Choroid plexus epithelial cell (primary cell): ENCODE measurements around the gene TMED1.
A peak's percentile ranks its signal among the peaks of the same experiment; 100 is the strongest.

Source experiments
- DNase-seq: peaks from one replicate; pipeline ENCODE4 v3.0.0-alpha.2; 2010; ENCODE audit warnings: low read depth
- H3K4me3 ChIP-seq: 2 replicates; pipeline ENCODE4 v1.5.1; 2011; ENCODE audit warnings: low read depth, mild to moderate bottlenecking, control low read depth, low read length, moderate library complexity
- TF ChIP-seq, protein P1 (sequence below): conservative IDR thresholded peaks from 2 replicates; pipeline ENCODE4 v1.5.1; 2011; ENCODE audit warnings: low read depth, mild to moderate bottlenecking, control low read depth, inconsistent platforms, low read length, moderate library complexity

The TMED1 gene

DNA sequence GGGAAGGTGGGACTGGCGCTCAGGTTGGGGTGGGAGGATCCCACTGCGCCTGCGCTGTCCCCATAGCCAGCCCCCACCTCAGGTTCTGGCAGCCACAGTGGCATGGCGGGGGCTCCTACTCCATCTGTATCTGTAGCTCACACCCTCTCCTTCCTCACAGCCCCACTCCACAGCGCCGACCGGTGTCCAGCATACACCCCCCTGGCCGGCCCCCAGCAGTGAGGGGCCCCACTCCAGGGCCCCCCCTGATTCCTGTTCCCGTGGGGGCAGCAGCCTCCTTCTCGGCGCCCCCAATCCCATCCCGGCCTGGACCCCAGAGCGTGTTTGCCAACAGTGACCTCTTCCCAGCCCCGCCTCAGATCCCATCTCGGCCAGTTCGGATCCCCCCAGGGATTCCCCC lies 6.0 kb downstream of the TMED1 start:
- H3K4me3 ChIP-seq, result no peak overlapping the region
- TF ChIP-seq, protein P1, sequence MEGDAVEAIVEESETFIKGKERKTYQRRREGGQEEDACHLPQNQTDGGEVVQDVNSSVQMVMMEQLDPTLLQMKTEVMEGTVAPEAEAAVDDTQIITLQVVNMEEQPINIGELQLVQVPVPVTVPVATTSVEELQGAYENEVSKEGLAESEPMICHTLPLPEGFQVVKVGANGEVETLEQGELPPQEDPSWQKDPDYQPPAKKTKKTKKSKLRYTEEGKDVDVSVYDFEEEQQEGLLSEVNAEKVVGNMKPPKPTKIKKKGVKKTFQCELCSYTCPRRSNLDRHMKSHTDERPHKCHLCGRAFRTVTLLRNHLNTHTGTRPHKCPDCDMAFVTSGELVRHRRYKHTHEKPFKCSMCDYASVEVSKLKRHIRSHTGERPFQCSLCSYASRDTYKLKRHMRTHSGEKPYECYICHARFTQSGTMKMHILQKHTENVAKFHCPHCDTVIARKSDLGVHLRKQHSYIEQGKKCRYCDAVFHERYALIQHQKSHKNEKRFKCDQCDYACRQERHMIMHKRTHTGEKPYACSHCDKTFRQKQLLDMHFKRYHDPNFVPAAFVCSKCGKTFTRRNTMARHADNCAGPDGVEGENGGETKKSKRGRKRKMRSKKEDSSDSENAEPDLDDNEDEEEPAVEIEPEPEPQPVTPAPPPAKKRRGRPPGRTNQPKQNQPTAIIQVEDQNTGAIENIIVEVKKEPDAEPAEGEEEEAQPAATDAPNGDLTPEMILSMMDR, result no peak
- no peak for DNase-seq

DNA sequence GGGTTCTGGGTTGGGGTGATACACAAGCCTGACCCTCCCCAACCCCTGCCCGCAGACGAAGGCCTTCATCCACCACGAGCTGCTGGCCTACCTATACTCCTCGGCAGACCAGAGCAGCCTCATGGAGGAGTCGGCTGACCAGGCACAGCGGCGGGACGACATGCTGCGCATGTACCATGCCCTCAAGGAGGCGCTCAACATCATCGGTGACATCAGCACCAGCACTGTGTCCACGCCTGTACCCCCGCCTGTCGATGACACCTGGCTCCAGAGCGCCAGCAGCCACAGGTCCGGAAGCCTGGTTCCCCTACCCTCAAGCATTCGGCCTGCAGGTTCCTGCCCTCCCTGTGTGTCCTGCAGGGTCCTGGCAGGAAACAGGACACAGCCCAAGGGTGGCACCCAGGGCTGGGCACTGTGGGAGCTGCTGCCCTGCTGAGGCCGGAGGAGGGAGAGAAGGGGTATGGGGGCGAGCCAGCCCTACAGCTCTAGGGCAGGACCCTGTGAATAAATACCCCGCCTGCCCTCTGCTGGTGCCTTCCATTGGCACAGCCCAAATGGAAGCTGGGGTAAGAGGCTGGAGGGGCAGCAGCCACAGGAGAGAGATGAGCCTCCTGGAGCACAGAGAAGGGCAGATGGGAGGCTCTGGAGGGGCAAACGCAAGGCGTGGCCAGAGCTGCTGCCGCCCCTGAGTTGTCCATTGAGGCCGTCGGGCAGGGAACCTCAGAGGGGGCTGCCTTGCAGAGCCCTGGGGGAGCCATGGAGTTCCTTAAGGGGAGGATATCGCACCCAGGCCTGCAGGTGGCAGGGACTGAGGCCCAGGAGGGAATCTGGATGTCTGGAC lies 6.8 kb downstream of the TMED1 start:
- no peak for DNase-seq
- TF ChIP-seq, protein P1, result peak; percentile 39
- no peak overlapping the region for H3K4me3 ChIP-seq

DNA sequence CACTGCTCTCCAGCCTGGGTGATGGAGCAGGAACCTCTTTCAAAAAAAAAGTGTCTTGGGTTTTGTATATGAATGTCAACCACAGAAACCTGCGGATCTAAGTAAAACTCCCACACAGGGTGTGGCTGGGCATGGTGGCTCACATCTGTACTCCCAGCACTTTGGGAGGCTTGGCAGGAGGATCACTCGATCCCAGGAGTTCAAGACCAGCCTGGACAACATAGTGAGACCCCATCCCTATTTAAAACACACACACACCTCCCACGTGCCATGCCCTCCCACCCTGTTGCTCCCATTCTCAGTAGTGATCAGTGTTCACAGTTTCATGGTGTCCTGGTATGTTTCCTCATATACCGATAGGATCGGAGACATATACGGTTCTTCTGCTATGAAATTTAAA lies 9.2 kb downstream of the TMED1 start:
- TF ChIP-seq, protein P1, result no peak
- no peak overlapping the region for H3K4me3 ChIP-seq
- no peak for DNase-seq

DNA sequence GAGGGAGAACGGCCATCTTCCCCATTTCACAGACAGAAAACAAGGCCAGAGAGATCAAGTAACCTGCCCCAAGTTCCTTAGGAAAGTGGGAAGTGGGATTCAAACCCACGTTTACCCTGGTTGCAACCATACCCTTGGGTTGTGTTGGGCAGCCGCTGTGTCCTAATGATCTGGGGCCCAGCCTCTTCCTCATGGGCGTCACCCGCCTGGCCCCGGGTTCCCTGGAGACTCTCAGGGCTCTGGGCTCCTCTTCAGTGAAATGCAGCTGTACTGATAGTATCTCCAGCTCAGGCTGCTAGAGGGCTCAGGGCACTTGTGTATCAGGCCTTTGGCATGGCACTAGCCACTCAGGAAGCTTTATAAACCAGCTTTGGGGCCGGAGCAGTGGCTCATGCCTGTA lies 9.8 kb downstream of the TMED1 start:
- TF ChIP-seq, protein P1, result no peak
- H3K4me3 ChIP-seq, result no peak overlapping the region
- no peak for DNase-seq

DNA sequence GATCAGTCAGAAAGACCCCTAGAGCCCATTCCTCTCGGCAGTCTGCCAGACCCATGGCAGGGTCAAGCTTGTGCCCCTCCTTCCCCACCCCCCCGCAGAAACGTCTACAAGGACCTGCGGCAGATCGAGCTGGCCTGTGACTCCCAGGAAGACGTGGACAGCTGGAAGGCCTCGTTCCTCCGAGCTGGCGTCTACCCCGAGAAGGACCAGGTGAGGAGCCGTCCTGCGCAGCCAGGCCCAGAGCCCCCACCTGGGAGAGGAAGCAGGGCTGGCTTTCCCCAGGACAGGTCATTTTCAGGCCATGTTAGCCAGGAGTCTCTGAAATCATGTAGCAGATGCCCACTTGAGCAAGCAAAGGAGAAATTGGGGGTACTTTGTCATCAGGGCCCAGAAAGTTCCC lies 12.3 kb downstream of the TMED1 start:
- TF ChIP-seq, protein P1, result no peak
- H3K4me3 ChIP-seq, result no peak overlapping the region
- DNase-seq, result no peak

DNA sequence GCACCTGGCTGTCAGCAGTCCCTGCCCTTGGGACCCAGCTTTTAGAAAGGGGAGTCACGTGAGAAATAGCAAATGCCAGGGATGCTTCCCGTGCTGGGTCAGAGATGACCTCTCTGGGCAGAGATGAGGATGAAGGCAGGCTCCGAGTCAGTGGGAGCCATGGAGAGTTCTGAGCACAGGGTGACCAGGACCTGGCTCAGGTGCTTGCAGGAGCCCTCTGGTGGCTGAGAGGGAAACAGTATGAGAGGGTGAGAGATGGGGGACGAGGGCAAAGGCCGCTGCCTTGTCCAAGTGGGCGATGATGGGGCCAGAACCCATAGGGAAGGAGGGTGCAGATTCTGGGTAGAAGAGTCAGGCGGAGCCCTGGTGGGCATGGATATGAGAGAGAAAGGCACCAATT lies 15.8 kb downstream of the TMED1 start:
- no peak overlapping the region for H3K4me3 ChIP-seq
- no peak for DNase-seq
- TF ChIP-seq, protein P1, result peak; percentile 57
